Amygdala (tissue), 56 donors: ENCODE results near the gene TFDP1.

Experiments
- DNase-seq, 56 donors: peaks; one replicate each; lab custom pipeline; 2025; lab: John Stamatoyannopoulos, UW

The TFDP1 gene

GRCh38 chr13:113564331-113565023 is 20.1 kb upstream of the TFDP1 start:
- DNase-seq = no peak

- DNase-seq = no peak
Measured at GRCh38 chr13:113565526-113566226, 18.9 kb upstream of the TFDP1 start.

- DNase-seq = no peak
Measured at GRCh38 chr13:113566227-113566561, 18.4 kb upstream of the TFDP1 start.

GRCh38 chr13:113567681-113568080 is 16.9 kb upstream of the TFDP1 start:
- no peak for DNase-seq

GRCh38 chr13:113573065-113573464 is 11.5 kb upstream of the TFDP1 start:
- DNase-seq = no peak

- DNase-seq = no peak
Measured at GRCh38 chr13:113576597-113576996, 8.0 kb upstream of the TFDP1 start.

- DNase-seq = no peak
Measured at GRCh38 chr13:113577881-113578435, 6.6 kb upstream of the TFDP1 start.

GRCh38 chr13:113579686-113580085 is 4.9 kb upstream of the TFDP1 start:
- DNase-seq = no peak

- no peak for DNase-seq
Measured at GRCh38 chr13:113581871-113582270, 2.7 kb upstream of the TFDP1 start.

GRCh38 chr13:113582841-113583631 is 1.5 kb upstream of the TFDP1 start:
- DNase-seq = no peak

- no peak for DNase-seq
Measured at GRCh38 chr13:113584870-113585671, 518 bp downstream of the TFDP1 start.

GRCh38 chr13:113585896-113586295 is 1.3 kb downstream of the TFDP1 start:
- no peak for DNase-seq

- DNase-seq = no peak
Measured at GRCh38 chr13:113586661-113587479, 2.3 kb downstream of the TFDP1 start.

GRCh38 chr13:113588394-113589111 is 4.0 kb downstream of the TFDP1 start:
- no peak for DNase-seq

GRCh38 chr13:113589251-113589960 is 4.9 kb downstream of the TFDP1 start:
- DNase-seq = no peak

- no peak for DNase-seq
Measured at GRCh38 chr13:113589961-113590339, 5.4 kb downstream of the TFDP1 start.

GRCh38 chr13:113591750-113592149 is 7.2 kb downstream of the TFDP1 start:
- DNase-seq = no peak

- no peak for DNase-seq
Measured at GRCh38 chr13:113592571-113592970, 8.0 kb downstream of the TFDP1 start.
